ENCODE measurements around the gene PTCD1.
"Not testable (repeated sequence)": the region's sequence is repeated elsewhere in the genome, so short reads cannot be mapped to it uniquely, and the experiment has no call there.

PTCD1 gene

GRCh38 chr7:99393355-99394187 is 45.0 kb downstream of the PTCD1 start:
- H3K4me3 ChIP-seq (ENCODE audit: low read length) = no peak overlapping the region
- no peak for DNase-seq (ENCODE audit: low read depth, low spot score)

GRCh38 chr7:99392659-99393354 is 45.8 kb downstream of the PTCD1 start:
- no peak overlapping the region for H3K4me3 ChIP-seq (ENCODE audit: low read length)
- no peak for DNase-seq (ENCODE audit: low read depth, low spot score)

GRCh38 chr7:99392046-99392445 is 46.6 kb downstream of the PTCD1 start:
- no peak for DNase-seq (ENCODE audit: low read depth, low spot score)
- H3K4me3 ChIP-seq (ENCODE audit: low read length) = no peak overlapping the region

- H3K4me3 ChIP-seq (ENCODE audit: low read length) = no peak overlapping the region
- DNase-seq (ENCODE audit: low read depth, low spot score) = no peak
Observed at GRCh38 chr7:99390941-99391602, 47.5 kb downstream of the PTCD1 start.

GRCh38 chr7:99389772-99390171 is 48.8 kb downstream of the PTCD1 start:
- DNase-seq (ENCODE audit: low read depth, low spot score) = no peak
- H3K4me3 ChIP-seq (ENCODE audit: low read length) = no peak overlapping the region

GRCh38 chr7:99387912-99388311 is 50.7 kb downstream of the PTCD1 start:
- DNase-seq (ENCODE audit: low read depth, low spot score) = no peak
- H3K4me3 ChIP-seq (ENCODE audit: low read length) = no peak overlapping the region

- DNase-seq (ENCODE audit: low read depth, low spot score); H3K4me3 ChIP-seq (ENCODE audit: low read length): not testable (repeated sequence)
Observed at GRCh38 chr7:99387239-99387635, 51.4 kb downstream of the PTCD1 start.

- no peak overlapping the region for H3K4me3 ChIP-seq (ENCODE audit: low read length)
- DNase-seq (ENCODE audit: low read depth, low spot score) = no peak
Observed at GRCh38 chr7:99386584-99387238, 51.9 kb downstream of the PTCD1 start.

- no peak for DNase-seq (ENCODE audit: low read depth, low spot score)
- no peak overlapping the region for H3K4me3 ChIP-seq (ENCODE audit: low read length)
Observed at GRCh38 chr7:99385564-99385963, 53.0 kb downstream of the PTCD1 start.

GRCh38 chr7:99384523-99384922 is 54.1 kb downstream of the PTCD1 start:
- DNase-seq (ENCODE audit: low read depth, low spot score) = no peak

GRCh38 chr7:99383791-99384370 is 54.7 kb downstream of the PTCD1 start:
- no peak overlapping the region for H3K4me3 ChIP-seq (ENCODE audit: low read length)
- DNase-seq (ENCODE audit: low read depth, low spot score) = no peak

More at GRCh38 chr7:99384523-99384922, 54.1 kb downstream of the PTCD1 start:
- no peak overlapping the region for H3K4me3 ChIP-seq (ENCODE audit: low read length)

- no peak for DNase-seq (ENCODE audit: low read depth, low spot score)
- no peak overlapping the region for H3K4me3 ChIP-seq (ENCODE audit: low read length)
Observed at GRCh38 chr7:99383203-99383602, 55.4 kb downstream of the PTCD1 start.

GRCh38 chr7:99381664-99382075 is 56.9 kb downstream of the PTCD1 start:
- peak overlapping the region; percentile 48 for H3K4me3 ChIP-seq (ENCODE audit: low read length)
- no peak for DNase-seq (ENCODE audit: low read depth, low spot score)

GRCh38 chr7:99380823-99381663 is 57.6 kb downstream of the PTCD1 start:
- DNase-seq (ENCODE audit: low read depth, low spot score) = peak; percentile 83
- peak overlapping the region; percentile 48 for H3K4me3 ChIP-seq (ENCODE audit: low read length)

GRCh38 chr7:99380032-99380822 is 58.4 kb downstream of the PTCD1 start:
- peak overlapping the region; percentile 48 for H3K4me3 ChIP-seq (ENCODE audit: low read length)
- DNase-seq (ENCODE audit: low read depth, low spot score) = peak; percentile 59

GRCh38 chr7:99379693-99380031 is 58.9 kb downstream of the PTCD1 start:
- H3K4me3 ChIP-seq (ENCODE audit: low read length) = peak overlapping the region; percentile 48
- DNase-seq (ENCODE audit: low read depth, low spot score) = not testable (repeated sequence)

GRCh38 chr7:99379043-99379577 is 59.5 kb downstream of the PTCD1 start:
- H3K4me3 ChIP-seq (ENCODE audit: low read length) = no peak overlapping the region
- no peak for DNase-seq (ENCODE audit: low read depth, low spot score)

Measured in Jurkat, Clone E6-1 (cell line).